Mesothelial cell of epicardium (in vitro differentiated cells): ENCODE data around the gene EXD3. TPM values are rescaled to one million over a fixed set of nuclear protein-coding genes. Genes with fewer than 3 reads are reported as not detected.

Experiments
- DNase-seq, 2 experiments: peaks; one replicate each; pipeline ENCODE4 v3.0.0; 2021; ENCODE audit warnings: low spot score in 2 of 2; ENCODE audit not compliant: unreplicated experiment in 2 of 2
- H3K27ac Mint-ChIP-seq: 2 replicates; pipeline ENCODE4 v1.8.0; 2021; ENCODE audit warnings: mixed read lengths
- H3K27me3 Mint-ChIP-seq: 2 replicates; pipeline ENCODE4 v1.8.0; 2021; ENCODE audit warnings: low read depth, mixed read lengths
- H3K36me3 Mint-ChIP-seq: 2 replicates; pipeline ENCODE4 v1.8.0; 2021; ENCODE audit warnings: mixed read lengths
- H3K4me1 Mint-ChIP-seq: 2 replicates; pipeline ENCODE4 v1.8.0; 2021; ENCODE audit warnings: mixed read lengths
- H3K4me3 Mint-ChIP-seq: 2 replicates; pipeline ENCODE4 v1.8.0; 2021; ENCODE audit warnings: mild to moderate bottlenecking, moderate library complexity, mixed read lengths
- H3K9me3 Mint-ChIP-seq: 2 replicates; pipeline ENCODE4 v1.8.0; 2021; ENCODE audit warnings: mixed read lengths
- CTCF ChIP-seq: fragments of 200-600 bp; sonication (generic); IDR thresholded peaks from one replicate; pipeline ENCODE4 v1.5.0; 2021; ENCODE audit warnings: antibody characterized with exemption; ENCODE audit not compliant: unreplicated experiment
- total RNA-seq: library from RNA; stranded (reverse); gene quantifications from 3 replicates; pipeline ENCODE4 v1.2.1, GENCODE V29; 2021

Gene EXD3
- total RNA-seq, 1 donor from 2014 or later = 38.2 TPM

- Mint-ChIP-seq H3K27me3 (no peaks in the 10 kb centered on the region), H3K36me3 (peaks cover 17% of the 10 kb centered on the region), H3K9me3 (no peaks in the 10 kb centered on the region)
Observed at GRCh38 chr9:137266162-137266527, 156.8 kb downstream of the EXD3 start.

GRCh38 chr9:137265496-137266161, 157.3 kb downstream of the EXD3 start:
- TF ChIP-seq CTCF = no peak
- Mint-ChIP-seq H3K9me3 (no peaks in the 10 kb centered on the region), H3K4me1 (no peaks in the 10 kb centered on the region), H3K27me3 (no peaks in the 10 kb centered on the region), H3K27ac (no peak overlapping the region), H3K36me3 (peaks cover 17% of the 10 kb centered on the region), H3K4me3 (no peak overlapping the region)
- DNase-seq = no peak

More at GRCh38 chr9:137266162-137266527, 156.8 kb downstream of the EXD3 start:
- no peak for DNase-seq
- TF ChIP-seq CTCF = no peak
- Mint-ChIP-seq H3K4me1 (no peaks in the 10 kb centered on the region), H3K27ac (no peak overlapping the region), H3K4me3 (no peak overlapping the region)

GRCh38 chr9:137264067-137264466, 158.9 kb downstream of the EXD3 start:
- Mint-ChIP-seq H3K4me3 (no peak overlapping the region), H3K27ac (no peak overlapping the region), H3K36me3 (peaks cover 10% of the 10 kb centered on the region), H3K4me1 (no peaks in the 10 kb centered on the region), H3K9me3 (no peaks in the 10 kb centered on the region), H3K27me3 (no peaks in the 10 kb centered on the region)
- no peak for TF ChIP-seq CTCF
- no peak for DNase-seq

- H3K4me1 Mint-ChIP-seq = no peaks in the 10 kb centered on the region
- peaks cover 8% of the 10 kb centered on the region for H3K36me3 Mint-ChIP-seq
- H3K27ac Mint-ChIP-seq = no peak overlapping the region
Observed at GRCh38 chr9:137263506-137263905, 159.5 kb downstream of the EXD3 start.

GRCh38 chr9:137262909-137263285, 160.1 kb downstream of the EXD3 start:
- no peak for DNase-seq
- H3K27ac Mint-ChIP-seq = no peak overlapping the region

More at GRCh38 chr9:137263506-137263905, 159.5 kb downstream of the EXD3 start:
- no peaks in the 10 kb centered on the region for H3K9me3 Mint-ChIP-seq
- no peak for DNase-seq
- H3K27me3 Mint-ChIP-seq = no peaks in the 10 kb centered on the region
- H3K4me3 Mint-ChIP-seq = no peak overlapping the region
- TF ChIP-seq CTCF = no peak

More at GRCh38 chr9:137262909-137263285, 160.1 kb downstream of the EXD3 start:
- peaks cover 7% of the 10 kb centered on the region for H3K36me3 Mint-ChIP-seq
- TF ChIP-seq CTCF = no peak
- H3K4me1 Mint-ChIP-seq = no peaks in the 10 kb centered on the region
- H3K27me3 Mint-ChIP-seq = no peaks in the 10 kb centered on the region
- H3K9me3 Mint-ChIP-seq = no peaks in the 10 kb centered on the region
- no peak overlapping the region for H3K4me3 Mint-ChIP-seq
